GM19324 (cell line): ENCODE measurements around the gene COQ8A.
"Not testable (repeated sequence)": the region's sequence is repeated elsewhere in the genome, so short reads cannot be mapped to it uniquely, and the experiment has no call there.

Experiments used
- ATAC-seq: cut with Tn5 transposase; IDR thresholded peaks from one replicate; pipeline ENCODE4 v1.9.1; 2021; ENCODE audit warnings: mild to moderate bottlenecking, moderate library complexity; ENCODE audit not compliant: unreplicated experiment, low FRiP score

Gene COQ8A

DNA sequence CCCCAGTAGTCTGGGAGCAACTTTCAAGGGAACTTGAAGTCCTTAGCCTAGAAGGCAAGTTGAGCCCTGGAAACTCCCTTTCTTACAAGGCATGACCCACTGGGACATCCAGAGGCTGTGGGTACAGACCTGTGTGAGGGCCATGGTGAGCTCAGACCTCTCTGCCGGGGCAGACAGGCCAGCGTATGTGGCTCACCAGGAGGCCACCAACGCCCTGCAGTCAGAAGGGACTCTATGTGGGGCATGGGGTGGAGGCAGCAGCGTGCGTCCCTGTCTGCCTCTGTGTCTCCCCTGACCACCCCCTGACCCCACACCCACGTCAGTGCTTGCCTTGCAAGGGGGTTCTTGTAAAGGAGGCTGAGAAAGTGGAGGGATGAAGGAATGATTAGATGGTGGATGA is 10.8 kb downstream of the COQ8A start:
- ATAC-seq, result no peak

DNA sequence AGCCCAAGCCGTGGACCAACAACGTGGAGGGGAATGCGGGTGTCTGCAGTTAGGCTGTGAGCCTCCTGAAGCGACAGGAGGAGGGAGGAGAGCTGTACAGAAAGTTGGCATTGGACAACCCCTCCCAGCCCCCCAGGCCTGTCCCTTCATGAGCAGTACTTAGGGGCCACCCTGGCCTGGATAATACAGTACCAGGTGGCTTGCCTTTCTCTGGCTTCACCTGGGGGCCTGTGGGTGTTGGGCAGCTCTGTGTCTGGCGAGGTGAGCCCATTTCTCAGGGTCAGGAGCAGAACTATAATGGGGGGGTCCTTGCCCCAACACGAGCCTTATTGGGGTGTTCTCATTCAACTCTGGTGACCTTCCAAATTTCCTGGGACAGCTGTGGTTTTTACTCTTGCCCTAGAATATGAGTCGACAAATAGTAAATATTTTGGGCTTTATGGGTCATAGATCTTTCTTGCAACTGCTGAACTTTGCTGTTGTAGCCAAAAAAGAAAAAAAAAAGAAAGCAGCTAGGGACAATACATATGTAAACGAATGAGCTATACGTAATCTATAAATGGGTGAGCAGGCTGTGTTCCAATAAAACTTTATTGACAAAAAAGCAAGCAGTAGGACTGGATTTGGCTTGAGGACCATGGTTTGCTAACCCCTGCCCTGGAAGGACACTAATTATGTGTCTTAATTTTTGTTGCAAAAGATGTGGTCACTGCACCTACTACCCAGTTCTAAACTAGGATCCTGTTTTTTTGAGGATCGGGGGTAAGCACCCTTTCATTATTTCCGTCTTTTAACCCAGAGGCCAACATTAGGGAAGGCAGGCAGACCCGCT is 11.4 kb downstream of the COQ8A start:
- ATAC-seq, result no peak

DNA sequence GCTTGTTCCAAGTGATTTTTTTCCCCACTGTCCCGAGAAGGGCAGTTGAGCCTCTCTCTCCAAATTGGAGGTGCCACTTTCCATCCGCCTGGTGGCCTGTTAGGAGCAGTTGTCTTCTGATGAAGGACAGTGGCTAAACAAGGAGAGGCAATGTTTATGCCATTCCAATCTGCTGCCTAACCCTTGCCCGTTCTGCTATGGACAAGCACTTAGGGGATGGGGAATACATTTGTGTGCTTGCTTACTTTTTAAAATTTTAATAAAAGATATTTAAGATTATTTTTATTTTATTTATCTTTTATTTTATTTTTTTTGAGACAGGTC is 12.0 kb downstream of the COQ8A start:
- no peak for ATAC-seq

DNA sequence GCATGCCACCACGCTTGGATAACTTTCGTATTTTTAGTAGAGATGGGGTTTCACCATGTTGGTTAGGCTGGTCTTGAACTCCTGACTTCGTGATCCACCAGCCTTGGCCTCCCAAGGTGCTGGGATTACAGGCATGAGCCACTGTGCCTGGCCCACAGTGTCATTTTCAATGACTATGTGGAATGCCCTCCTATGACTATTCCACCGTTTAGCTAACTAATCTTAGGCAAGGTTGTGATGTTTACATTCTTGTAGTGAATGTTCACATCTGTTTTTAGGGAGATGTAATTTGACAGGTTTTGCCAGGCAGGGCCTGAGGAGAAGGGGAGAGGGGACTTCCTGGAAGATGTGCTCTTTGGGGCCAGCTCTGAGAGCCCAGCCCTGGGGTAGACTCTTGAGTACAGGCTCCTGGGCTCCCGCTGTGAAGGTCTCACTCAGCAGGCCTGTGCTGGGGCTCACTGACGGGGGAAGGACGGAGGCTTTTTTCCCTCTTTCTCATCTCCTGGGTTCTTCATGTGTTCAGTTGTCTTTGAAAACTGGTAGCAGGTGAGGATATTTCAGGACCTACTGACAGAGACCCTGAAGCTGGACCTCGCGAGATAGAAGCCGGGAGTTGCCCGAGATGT is 13.2 kb downstream of the COQ8A start:
- ATAC-seq, result no peak

DNA sequence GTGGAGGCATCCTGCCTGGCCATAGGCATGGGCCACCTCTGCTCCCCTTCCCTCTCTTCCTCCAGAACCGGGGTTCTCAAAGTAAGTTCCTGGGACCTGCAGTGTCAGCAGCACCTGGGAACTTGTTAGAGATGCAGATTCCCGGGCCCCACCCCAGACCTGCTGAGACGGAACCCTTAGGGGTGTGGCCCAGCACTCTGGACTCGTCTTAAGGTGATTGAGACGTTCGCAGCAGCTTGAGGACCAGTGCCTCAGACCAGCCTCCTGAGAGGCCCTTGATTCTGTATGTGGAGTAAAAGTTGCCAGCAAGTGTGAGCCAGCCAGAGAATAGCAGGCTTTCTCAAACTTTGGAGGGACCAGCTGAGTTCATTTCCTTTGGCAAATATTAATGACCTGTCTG is 14.2 kb downstream of the COQ8A start:
- ATAC-seq, result no peak

DNA sequence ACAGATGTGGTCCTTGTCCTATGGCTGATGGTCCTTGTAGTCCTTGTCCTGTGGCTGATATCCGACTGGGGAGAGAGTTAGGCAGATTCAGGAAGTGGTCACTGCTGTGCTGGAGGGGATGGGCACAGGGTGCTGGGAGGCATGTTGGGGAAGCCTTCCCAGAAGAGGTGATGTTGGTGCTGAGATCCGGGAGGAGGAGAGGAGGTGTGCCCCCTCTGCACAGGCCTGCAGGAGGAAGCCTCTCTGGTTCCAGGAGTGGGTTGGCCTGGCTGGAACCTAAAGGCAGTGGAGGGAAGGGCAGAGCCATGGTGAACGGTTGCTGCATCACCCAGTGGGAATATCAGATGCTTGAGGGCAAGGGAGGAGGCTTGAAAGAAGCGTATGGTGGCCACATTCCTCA is 14.7 kb downstream of the COQ8A start:
- no peak for ATAC-seq

DNA sequence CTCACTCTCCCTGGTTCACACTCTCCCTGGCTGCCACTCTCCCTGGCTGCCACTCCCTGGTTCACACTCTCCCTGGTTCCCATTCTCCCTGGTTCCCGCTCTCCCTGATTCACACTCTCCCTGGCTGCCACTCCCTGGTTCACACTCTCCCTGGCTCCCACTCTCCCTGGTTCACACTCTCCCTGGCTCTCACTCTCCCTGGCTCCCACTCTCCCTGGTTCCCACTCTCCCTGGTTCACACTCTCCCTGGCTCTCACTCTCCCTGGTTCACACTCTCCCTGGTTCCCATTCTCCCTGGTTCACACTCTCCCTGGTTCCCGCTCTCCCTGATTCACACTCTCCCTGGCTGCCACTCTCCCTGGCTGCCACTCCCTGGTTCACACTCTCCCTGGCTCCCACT is 15.8 kb downstream of the COQ8A start:
- ATAC-seq, result not testable (repeated sequence)

DNA sequence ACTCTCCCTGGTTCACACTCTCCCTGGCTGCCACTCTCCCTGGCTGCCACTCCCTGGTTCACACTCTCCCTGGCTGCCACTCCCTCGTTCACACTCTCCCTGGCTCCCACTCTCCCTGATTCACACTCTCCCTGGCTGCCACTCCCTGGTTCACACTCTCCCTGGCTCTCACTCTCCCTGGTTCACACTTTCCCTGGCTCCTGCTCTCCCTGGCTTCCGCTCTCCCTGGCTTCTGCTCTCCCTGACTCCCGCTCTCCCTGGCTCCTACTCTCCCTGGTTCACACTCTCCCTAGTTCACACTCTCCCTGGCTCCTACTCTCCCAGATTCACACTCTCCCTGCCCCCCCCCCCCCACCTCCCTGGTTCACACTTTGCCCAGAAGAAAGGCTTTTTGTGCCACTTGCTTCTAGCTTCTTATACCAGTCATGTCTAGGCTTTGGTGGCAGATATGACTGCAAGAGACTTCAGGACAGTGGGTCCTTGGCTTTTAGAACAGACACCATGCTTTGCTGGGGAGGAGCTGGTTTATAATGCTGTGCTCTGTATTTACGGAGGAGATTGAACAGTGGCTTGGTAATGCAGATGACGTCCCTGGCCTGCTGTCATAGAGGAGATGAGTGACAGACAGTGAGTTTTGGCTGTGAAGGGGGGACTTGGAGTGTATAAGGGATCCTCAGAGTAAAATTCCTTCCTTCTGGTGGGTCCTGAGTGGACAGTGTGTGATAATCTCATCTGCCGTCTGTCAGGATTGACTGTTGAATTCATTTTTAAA is 17.0 kb downstream of the COQ8A start:
- ATAC-seq, result no peak

DNA sequence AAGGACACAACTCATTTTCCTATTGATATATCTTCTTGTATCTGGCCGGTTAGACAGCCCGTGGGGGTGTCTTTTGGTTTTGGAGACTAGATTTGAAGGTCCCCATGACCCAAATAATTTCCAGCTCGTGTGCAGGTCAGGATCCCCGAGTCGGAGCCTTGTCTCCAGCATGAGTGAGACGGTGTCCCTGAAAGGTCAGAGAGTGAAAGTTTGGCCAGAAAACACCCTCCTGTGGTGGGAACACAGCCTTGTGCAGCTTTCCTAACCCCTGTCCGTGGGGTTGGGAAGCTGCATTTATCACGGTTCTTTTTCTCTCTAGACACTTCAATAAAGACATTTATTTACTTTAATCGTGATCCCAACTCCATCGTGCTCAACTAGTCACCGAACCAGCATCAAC is 17.6 kb downstream of the COQ8A start:
- ATAC-seq, result no peak

DNA sequence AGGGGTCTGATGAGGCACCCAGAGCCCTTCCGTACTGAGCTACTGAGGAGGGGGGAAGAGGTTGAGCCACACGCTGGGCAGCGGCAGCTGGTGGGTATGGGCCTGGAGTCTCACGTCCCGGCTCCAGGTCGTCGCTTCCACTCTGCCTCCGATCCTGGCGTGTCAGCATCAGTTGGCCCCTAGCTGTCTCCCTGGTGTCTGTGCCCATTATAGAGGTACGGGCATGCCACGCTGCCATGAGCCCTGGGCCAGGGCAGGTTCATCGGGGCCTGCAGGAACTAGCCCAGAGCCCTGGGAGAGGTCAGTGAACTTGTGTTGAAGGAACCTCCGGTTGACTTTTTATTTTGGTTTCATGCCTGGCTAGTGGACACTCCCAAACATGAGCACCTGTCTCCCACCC is 18.2 kb downstream of the COQ8A start:
- no peak for ATAC-seq

DNA sequence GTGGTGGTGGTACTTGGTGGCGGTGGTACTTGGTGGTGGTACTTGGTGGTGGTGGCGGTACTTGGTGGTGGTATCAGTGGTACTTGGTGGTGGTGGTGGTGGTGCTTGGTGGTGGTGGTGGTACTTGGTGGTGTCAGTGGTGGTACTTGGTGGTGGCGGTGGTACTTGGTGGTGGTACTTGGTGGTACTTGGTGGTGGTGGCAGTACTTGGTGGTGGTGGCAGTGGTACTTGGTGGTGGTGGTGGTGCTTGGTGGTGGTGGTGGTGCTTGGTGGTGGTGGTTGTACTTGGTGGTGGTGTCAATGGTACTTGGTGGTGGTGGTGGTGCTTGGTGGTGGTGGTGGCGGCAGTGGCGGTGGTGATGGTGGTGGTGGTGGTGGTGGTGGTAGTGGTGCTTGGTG is 20.2 kb downstream of the COQ8A start:
- ATAC-seq, result no peak

DNA sequence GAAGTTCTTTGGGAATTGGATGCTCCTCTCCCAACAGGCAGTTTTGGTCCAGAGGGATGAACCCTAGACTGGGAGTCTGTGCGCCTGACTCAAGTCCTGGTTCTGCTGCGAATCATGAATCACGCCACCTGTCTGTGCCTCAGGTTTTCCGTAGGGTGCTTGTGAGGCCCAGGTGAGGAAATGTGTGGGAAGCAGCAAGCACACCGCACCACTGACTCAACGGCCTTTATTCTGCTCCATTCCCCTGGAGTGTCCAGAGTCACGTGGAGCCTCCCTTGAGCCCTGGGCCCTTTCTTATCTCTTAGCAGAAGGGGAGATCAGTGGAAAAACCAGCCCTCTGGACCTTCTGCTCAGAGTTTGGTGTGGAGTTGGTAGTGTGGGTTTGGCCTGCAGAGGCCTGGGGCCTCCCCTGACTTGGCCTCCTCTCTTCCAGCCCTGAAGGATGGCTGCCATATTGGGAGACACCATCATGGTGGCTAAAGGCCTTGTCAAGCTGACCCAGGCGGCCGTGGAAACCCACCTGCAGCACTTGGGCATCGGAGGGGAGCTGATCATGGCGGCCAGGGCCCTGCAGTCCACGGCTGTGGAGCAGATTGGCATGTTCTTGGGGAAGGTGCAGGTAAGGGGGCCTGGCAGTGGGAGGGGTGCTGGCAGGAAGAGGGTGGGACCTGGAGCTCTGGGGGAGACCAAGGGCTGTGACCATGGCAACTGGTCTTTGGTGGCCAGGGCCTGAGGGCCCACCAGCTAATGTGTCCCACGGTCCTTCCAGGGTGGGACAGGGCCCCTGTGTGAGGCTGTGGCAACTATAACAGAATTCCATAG is 21.1 kb downstream of the COQ8A start:
- no peak for ATAC-seq

DNA sequence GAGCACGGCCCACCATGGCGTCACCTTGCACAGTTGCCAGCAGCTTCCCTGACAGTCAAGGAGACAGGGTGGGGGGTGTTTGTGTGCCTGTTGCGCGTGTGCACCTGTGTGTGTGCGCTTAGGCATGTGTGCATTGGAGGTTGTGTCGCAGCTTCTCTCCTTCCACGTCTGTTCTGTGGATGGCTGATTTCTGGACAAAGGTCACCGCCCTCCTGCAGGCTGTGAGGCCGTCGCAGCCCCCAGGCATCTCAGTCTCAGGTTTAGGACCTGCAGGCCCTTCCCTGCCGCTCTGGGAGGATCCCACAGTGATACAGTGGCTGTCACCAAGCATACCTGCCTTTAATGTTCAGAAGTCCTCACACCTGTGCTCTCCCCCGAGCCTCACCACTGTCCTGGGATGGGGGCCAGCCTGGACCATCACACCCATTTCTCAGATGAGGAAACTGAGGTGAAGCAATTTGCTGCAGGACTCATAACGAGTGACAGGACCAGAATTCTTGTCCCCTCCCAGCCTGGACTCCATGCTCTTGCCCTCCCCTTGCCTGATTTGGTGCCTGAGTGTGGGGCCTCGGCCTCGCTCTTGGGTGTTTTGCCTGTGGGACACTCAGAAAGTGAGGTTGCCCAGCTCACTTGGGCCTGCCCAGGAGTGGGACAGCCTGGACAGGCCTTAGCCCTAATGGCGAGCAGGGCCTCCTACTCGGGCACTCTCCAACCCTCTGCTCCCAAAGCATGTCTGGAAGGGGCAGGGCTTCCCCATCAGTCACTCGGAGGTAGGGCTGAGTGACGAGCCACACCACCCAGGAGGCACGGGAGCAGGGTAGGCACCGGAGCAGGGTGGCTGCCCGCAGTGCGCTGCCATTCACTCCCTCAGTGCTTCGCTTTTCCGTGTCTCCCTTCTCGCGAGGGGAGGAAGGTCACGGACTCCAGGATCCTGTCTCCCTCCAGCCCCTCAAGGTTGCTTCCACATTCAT is 22.6 kb downstream of the COQ8A start:
- no peak for ATAC-seq

DNA sequence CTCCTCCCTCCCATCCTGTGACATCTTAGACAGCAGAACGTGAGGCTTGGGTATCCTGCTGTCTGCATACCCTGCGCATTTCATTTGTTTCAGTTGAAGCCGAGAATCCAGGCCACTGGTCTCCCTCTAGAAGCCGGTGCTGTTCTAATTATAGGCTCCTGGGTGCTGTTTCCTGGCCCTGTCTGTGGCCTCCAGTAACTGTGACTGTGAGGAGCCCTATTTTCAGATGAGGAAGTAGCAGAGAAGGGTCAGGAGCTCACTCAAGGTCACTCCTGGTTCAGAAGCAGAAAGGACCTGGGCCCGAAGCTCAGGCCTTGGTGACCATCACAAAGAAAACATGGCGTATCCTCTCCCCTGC is 24.0 kb downstream of the COQ8A start:
- no peak for ATAC-seq

DNA sequence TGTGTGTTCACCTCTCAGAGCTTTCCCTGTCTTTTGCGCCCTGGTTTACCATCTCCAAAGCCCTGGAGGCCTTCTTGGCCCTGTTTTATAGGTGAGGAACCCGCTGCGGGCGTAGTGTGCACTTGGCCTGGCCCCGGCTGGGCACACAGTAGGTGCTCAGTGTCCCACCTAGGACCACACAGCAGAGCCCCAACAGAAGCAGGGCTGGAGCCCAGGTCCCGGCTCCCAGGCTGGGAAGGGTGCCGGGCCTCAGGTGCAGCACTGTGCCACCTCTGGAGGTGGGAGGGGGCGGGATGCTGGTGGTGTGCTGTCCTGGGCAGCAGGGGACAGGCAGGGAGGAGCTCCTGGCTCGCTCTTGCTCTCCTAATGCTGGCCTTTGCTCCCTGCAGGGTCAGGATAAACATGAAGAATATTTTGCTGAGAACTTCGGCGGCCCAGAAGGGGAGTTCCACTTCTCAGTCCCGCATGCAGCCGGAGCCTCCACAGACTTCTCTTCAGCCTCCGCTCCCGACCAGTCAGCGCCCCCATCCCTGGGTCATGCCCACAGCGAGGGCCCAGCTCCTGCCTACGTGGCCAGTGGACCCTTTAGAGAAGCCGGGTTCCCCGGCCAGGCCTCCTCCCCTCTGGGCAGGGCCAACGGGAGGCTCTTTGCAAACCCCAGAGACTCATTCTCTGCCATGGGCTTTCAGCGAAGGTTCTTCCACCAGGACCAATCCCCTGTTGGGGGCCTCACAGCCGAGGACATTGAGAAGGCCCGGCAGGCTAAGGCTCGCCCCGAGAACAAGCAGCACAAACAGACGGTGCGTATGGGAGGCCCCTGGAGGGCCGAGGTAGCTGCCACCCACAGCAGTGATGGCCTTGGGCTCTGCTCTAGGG is 24.8 kb downstream of the COQ8A start:
- ATAC-seq, result no peak

DNA sequence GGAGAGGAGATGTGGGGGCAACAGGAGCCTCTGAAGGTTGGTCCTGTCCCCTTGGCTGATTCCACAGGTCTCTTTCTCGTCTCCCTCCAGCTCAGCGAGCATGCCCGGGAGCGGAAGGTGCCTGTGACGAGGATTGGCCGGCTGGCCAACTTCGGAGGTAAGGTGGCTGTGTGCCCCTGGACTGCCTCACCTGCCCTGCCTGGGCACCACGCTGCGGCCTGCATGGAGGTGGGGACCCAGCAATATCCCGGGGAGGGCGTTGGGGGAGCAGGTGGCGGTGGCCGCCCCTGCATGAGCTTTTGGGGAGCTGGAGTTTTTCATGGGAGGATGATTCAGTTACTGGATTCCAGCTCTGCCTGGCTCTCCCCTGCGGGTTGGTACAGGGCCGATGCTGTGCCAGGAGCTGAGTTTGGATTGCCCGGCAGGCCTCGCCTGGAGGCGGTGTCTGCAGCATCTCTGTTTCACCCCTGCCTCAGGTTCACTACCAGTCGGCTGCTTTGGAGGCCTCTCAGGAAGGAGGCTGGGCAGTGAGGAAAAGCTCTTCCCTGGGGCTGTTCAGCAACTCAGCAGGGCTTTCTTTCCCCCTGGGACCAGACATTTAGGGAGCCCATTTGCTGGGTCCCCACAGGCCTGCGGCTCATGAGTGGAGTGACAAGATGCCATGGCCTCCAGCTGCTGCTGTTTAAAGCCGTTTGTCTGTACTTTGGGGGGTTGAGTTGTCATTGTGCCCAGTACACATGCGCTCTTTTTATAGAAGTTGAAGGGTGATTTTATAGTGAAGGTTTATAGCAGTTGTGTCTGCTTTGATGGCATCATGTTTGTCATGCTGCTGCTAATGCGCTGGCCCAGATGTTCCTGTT is 25.7 kb downstream of the COQ8A start:
- ATAC-seq, result no peak

DNA sequence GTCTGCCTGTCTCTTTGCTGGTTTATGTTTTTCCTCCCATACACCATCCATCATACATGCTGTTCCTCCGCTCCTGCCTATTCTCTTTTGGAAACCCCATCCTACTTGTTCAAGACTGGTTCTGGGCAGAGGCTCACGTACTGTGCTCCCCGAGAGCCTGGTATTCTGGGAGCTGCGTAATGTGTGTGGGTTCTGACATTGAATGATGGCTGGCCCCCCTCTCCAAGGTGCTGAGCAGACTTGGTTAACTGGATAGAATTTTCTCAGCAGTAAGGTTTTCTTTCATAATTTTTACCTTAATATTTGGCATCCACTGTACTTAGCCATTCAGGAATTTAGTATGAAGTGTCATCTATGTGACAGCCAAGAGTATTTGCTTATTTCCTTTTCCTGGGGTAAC is 26.6 kb downstream of the COQ8A start:
- no peak for ATAC-seq

DNA sequence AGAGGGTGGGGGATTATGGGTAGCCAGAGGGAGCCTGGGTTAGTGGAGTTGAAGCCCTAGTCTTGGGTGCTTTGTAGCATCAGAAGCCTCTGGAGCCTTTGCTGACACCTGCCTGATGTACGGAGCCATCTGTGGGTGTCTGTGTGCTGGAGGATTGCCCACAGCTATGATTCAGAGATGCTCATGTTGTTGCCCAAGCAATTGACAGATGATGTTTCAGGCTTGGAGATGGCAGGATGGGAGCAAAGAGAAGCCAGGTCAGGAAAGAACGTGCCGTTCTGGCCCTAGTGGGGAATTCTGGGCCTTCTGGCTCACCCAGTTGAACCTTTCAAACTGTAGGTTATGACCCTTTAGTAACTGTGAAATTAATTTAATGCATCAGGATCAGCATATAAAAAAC is 27.6 kb downstream of the COQ8A start:
- no peak for ATAC-seq
